Activated naive CD8-positive, alpha-beta T cell treated with anti-CD3 and anti-CD28 coated beads, Interleukin-2, amount 50 U/mL, for 16 hours (primary cell): ENCODE measurements around the gene ARL6IP4.
A peak's percentile ranks its signal among the peaks of the same experiment; 100 is the strongest.

ENCODE experiments used
- DNase-seq: peaks from one replicate; pipeline ENCODE4 v3.0.0-alpha.2; 2020; ENCODE audit warnings: low read depth, low spot score

The ARL6IP4 gene

GRCh38 chr12:122958198-122958888 is 22.1 kb upstream of the ARL6IP4 start:
- DNase-seq, result no peak

DNA sequence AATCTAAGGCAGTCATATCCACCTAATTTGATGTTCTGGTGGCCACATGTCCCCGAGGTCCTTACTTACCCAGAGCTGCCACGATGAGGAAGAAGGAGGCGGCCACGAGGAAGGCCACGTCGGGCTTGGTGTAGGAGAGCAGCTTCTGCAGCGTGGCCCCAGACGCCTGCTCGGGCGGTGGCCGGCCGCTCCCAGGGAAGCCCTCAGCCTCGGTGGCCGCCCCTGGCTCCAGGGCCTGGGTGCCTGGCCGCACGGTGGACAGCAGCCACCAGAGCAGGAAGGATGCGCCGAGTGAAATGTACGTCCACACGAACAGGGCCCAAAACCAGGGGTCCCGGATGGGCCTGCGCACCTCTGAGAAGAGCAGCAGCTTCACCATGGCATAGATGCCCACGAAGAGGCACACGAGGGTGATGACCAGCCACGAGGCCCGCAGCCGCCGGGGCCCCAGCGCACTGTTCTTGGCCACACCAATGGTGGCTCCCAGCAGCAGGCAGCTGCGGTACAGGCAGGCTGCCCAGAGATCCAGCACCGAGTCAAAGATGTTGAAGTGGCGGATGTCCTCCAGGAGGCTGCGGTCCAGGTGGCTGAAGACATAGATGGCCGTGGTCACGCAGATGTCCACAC is 20.8 kb upstream of the ARL6IP4 start:
- no peak for DNase-seq

- no peak for DNase-seq
These were observed 20.3 kb upstream of the ARL6IP4 start for GRCh38 chr12:122960193-122960569.

DNA sequence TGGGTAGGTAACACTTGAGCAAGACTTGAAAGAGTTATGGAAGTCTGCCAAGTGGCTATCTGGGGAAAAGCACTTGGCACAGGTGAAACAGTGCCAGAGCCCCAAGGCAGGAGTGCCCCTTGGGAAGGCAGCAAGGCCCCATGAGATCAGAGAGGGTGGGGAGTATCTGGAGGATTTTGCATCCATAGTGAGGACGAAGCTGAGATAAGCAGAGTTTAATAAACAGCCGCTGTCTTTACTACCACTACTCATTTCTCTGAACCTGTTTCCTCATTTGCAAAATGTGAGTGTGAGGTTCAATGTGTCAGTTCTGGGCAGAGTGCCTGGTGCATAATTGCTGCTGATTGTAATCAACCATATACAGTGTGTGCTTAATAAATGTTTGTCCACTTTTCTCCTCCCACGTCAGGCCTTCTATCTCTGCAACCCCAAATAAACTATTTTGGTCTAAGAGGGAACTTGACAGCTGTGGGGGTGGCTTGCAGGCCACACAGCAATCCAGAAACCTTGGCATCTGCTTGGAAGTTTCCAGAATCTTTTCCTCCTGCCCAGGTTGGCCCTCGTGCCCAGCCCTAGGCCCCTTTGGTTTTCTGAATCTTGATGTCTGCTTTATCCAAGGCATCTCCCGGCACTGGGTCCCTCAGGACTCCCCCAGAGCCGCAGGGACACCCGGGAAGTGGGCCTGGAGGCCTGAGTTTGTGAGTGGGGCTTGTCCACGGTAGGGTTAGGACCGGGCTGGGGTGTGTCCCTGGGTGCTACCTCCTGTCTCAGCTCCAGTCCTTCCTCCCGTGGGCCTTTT is 18.8 kb upstream of the ARL6IP4 start:
- no peak for DNase-seq

GRCh38 chr12:122963941-122964265 is 16.6 kb upstream of the ARL6IP4 start:
- no peak for DNase-seq

- DNase-seq, result no peak
These were observed 15.8 kb upstream of the ARL6IP4 start for GRCh38 chr12:122964439-122965257.

GRCh38 chr12:122965321-122965751 is 15.1 kb upstream of the ARL6IP4 start:
- DNase-seq, result no peak

- DNase-seq, result peak; percentile 92
These were observed 14.4 kb upstream of the ARL6IP4 start, which contains the start of gene ABCB9 for GRCh38 chr12:122965851-122966742. TSS of gene ABCB9 (minus strand) at chr12:122966463. CDS start at chr12:122960235, 6,228 bp downstream.

DNA sequence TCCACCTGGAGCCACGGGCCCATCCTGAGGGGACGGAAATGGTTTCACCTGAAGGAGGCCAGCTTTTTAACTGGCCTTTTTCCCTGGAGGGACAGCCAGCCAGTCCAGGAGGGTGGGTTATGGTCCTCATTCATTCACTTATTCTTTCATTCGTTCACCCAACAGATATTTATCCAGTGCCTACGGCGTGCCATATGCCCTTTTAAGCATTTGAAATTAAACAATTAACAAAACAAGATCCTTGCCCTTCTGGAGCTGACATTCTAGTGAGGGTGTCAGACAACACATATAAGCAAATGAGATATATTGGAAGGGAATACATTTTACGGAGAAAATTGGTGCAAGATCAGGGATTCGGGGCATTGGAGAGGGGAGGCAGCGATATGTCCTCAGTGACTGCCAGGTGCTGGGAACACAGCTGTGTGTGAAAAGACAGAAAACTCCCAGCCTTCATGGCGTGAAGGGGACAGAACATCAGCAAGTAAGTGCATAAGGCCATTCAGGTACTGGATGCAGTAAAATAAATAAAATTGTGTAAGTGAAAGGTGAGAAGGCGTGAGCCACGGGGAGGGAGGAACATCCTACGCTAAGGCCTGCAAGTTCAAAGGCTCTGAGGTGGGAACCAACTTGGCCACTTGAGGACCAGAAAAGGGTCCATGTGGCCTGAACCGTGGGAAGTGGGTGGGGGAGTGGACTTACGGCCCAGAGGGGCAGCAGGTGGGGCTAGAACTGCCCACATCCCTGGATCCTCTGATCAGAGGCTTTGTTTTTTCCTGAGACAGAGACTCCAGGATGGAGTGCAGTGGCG is 13.5 kb upstream of the ARL6IP4 start:
- DNase-seq, result no peak

- no peak for DNase-seq
These were observed 12.4 kb upstream of the ARL6IP4 start for GRCh38 chr12:122968104-122968503.

GRCh38 chr12:122969676-122970075 is 10.8 kb upstream of the ARL6IP4 start:
- no peak for DNase-seq

DNA sequence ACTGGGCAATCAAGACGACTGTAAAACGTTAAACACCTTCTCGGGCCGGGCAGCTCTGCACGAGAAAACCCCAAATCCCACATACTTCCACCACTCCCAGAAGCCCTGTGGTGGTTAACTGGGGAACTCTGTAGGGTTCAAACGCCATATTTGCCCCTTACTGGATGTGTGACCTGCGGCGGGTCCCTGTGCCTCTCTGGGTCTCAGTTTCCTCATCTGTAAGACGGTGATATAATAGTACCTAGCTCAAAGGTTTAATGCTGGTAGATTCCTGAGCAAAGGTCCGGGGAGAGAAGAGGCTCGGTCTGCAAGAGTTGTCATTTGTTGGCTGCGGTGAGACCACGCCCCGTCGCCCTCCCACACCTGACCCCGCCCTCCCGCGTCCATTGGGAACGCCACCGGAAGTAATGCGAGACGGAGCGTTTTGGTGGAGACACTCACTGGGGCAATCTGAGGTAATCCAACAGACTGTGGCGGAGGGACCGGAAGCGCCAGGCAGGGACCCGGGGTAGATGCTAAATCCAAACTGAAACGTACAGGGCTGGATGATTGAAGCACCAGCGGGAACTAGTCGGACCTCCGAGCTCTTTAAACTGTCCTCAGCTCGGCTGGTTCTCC is 6.1 kb upstream of the ARL6IP4 start:
- peak; percentile 99 for DNase-seq

DNA sequence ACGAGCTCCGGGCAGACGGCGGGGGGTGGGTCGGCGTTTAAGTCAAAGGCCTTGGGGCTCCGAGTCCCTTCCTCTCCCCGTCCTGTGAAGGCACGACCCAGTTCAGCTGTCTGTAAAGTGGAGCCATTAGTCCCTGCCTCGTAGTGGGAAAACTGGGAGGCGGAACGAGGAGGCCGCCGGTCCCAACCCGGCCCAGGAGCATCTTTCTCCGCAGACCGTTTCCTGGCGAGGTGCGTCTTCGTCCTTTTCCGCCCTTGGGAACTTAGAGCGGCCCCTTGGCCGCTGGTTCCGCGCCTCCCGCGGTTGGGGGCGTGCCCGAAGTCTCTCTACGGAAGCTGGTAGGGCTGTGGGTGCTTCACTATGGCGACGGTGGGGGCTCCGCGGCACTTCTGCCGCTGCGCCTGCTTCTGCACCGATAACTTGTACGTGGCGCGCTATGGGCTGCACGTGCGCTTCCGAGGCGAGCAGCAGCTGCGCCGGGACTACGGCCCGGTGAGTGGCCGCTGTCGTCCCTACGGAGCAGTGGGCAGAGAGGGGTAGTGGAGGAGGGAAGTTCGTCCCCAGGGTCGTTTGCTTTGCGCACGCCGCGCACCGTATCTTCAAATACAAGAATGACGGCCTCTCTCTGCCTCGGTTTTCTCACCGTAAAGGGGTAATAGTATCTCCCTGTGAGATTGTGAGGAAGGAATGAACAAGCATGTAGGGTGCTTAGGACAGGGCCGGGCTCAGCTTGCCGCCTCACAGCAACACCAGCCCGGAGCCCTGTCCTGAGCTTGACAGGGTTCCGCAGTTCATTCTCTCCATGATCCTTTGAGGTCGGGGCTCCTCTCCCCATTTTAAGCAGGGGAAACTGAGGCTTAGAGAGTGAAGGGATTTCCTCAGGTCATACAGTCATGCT is 5.3 kb upstream of the ARL6IP4 start, which contains the start of gene OGFOD2:
TSS of gene OGFOD2 (plus strand) at position 353 of the 898 bp plus-strand sequence. CDS start at position 361, 8 bp downstream.
- DNase-seq, result peak; percentile 87

GRCh38 chr12:122975790-122976647 is 4.5 kb upstream of the ARL6IP4 start:
- DNase-seq, result no peak

DNA sequence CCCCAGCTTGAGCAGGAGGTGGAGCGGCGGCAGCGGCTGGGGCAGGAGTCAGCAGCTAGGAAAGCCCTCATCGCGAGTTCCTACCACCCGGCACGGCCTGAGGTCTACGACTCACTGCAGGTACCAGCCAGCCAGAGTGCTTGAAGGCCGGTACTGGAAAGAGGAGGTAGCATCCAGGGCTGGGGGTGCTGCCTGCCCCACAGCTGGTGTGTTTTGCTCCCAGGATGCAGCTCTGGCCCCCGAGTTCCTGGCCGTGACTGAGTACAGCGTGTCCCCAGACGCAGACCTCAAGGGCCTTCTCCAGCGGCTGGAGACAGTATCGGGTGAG is 3.9 kb upstream of the ARL6IP4 start:
- no peak for DNase-seq

DNA sequence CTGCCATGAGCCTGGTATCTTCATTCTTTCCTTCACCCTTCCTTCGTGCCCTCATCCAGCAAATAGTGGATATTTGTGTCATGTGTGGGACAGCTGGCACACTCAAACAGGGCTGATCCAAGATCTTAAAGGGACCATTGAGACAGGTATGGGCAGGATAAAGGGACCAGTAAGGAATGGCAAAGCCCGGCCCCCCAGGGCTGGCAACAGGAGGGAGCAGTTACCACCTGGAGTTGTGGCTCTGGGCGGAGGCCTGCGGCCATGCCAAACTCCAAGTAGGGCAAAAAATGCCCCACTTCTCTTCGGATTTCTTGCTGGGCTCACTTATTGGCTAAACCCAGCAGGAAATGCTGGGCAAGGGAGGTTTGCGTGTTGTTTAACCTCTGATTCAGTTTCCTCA is 3.3 kb upstream of the ARL6IP4 start:
- DNase-seq, result no peak

DNA sequence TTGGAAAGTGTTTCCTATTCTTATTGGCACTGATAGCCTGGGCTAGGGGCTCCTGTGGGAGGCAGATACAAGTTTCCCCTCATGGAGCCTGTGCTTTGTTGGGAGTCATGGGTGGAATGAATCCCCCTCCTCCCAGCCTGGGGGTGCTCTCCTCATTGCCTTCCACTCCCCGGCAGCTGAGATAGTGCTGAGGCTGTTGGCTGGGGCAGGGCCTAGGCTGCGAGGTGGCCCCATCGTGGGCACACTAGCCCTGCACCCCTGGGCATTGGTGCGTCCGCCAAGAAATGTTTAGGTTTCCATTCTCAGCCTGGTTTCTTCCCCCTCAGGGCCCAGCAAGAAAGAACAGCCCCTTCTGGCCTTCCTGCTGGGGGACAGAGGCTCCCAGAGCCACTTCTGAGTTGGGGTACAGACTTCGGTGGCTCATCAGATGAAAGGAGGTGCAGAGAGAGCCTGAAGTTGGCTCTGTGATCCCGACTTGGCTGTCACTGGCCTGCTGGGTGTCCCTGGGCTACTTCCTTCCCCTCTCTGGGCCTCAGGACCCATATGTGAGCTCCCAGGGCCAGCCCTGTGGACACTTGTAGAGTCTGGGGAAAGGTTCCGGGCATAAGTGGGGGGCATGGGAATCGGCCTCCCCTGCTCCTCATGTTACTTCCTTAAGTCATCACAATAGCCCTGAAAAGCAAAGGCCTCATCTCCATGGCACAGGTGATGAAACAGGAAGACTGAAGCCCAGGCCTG is 2.7 kb upstream of the ARL6IP4 start:
- no peak for DNase-seq
